Endothelial cell of umbilical vein (primary cell): ENCODE results near the gene LYPD1. TPM values are rescaled to one million over a fixed set of nuclear protein-coding genes. Genes with fewer than 3 reads are reported as not detected.

Experiments
- BruUV-seq: library from RNA; stranded (reverse); fragments of 400-500 nt; replicated peaks from 2 replicates; lab custom pipeline; 2021; lab: Mats Ljungman, UMichigan
- CTCF ChIA-PET: fragments of 300-600, 350-600 bp; sonication (Branson Sonifier 250); formaldehyde crosslinking; loops from one replicate; lab custom pipeline; 2021; ENCODE audit warnings: antibody characterized with exemption, inconsistent platforms; lab: Charles Lee
- POLR2A ChIA-PET: fragments of 300-600, 350-600 bp; sonication (Branson Sonifier 250); formaldehyde crosslinking; loops from one replicate; lab custom pipeline; 2021; ENCODE audit warnings: antibody characterized with exemption, inconsistent platforms; lab: Charles Lee
- DNase-seq: peaks from one replicate; pipeline ENCODE4 v3.0.0-alpha.2; 2011; ENCODE audit warnings: low read depth, low spot score
- FAIRE-seq: peaks from 2 replicates; lab custom pipeline; 2011; peaks lifted over from hg19 to GRCh38; lab: Jason Lieb, UNC
- H2AFZ ChIP-seq: 2 replicates; pipeline ENCODE4 v1.6.0; 2012; ENCODE audit warnings: low read depth, low read length, control low read depth, inconsistent platforms
- H3K27ac ChIP-seq: 2 replicates; pipeline ENCODE4 v1.5.1; 2011; ENCODE audit warnings: low read depth, mild to moderate bottlenecking, control low read depth, low read length, moderate library complexity; ENCODE audit not compliant: insufficient read depth
- H3K27me3 ChIP-seq, 2 experiments: 2 replicates each; pipeline versions ENCODE4 v1.6.0 to v1.6.1; 2011; ENCODE audit warnings: low read length in 2 of 2, mixed read lengths in 1 of 2; ENCODE audit not compliant: control insufficient read depth in 2 of 2, insufficient read depth in 2 of 2
- H3K36me3 ChIP-seq, 2 experiments: 2 replicates in 1 of 2; 3 replicates in 1 of 2; pipeline ENCODE4 v1.5.1; 2011; ENCODE audit warnings: low read length in 2 of 2, mild to moderate bottlenecking in 1 of 2, moderate library complexity in 1 of 2; ENCODE audit not compliant: control insufficient read depth in 2 of 2, insufficient read depth in 2 of 2; ENCODE audit errors: extremely low read depth in 1 of 2
- H3K4me1 ChIP-seq: 3 replicates; pipeline ENCODE4 v1.5.1; 2011; ENCODE audit warnings: mild to moderate bottlenecking, low read length; ENCODE audit not compliant: control insufficient read depth, insufficient read depth; ENCODE audit errors: extremely low read depth
- H3K4me2 ChIP-seq: 2 replicates; pipeline ENCODE4 v1.6.1; 2011; ENCODE audit warnings: low read length, control low read depth, mixed read lengths; ENCODE audit not compliant: insufficient read depth
- H3K4me3 ChIP-seq, 3 experiments: fragments of 200-600 bp in 1 of 3; sonication (generic), shearing (Covaris generic) in 1 of 3; replicated peaks in 1 of 3; 2 replicates each; pipeline ENCODE4 v1.5.1; 2011 to 2016; ENCODE audit warnings: control low read depth in 3 of 3, low read length in 3 of 3, mild to moderate bottlenecking in 2 of 3, inconsistent platforms in 1 of 3, low read depth in 1 of 3, moderate library complexity in 1 of 3; ENCODE audit not compliant: insufficient read depth in 1 of 3
- H3K79me2 ChIP-seq: 2 replicates; pipeline ENCODE4 v1.6.0; 2012; ENCODE audit warnings: low read length, inconsistent platforms; ENCODE audit not compliant: control insufficient read depth, insufficient read depth
- H3K9ac ChIP-seq: replicated peaks from 2 replicates; pipeline ENCODE3; 2011; ENCODE audit warnings: low read length, control low read depth; ENCODE audit not compliant: insufficient read depth; ENCODE audit errors: extremely low read depth
- H3K9me1 ChIP-seq: replicated peaks from 3 replicates; pipeline ENCODE4 v1.6.0; 2011; ENCODE audit warnings: mild to moderate bottlenecking, low read length; ENCODE audit not compliant: control insufficient read depth, insufficient read depth; ENCODE audit errors: extremely low read depth
- H3K9me3 ChIP-seq: replicated peaks from 2 replicates; pipeline ENCODE4 v1.5.1; 2012; ENCODE audit warnings: low read length, inconsistent platforms; ENCODE audit not compliant: control insufficient read depth, insufficient read depth
- H4K20me1 ChIP-seq: replicated peaks from 2 replicates; pipeline ENCODE3; 2011; ENCODE audit warnings: mild to moderate bottlenecking, low read length; ENCODE audit not compliant: control insufficient read depth, insufficient read depth; ENCODE audit errors: extremely low read depth
- CTCF ChIP-seq, 2 donors: IDR thresholded peaks; 1 replicate in 1 of 2; 2 replicates in 1 of 2; pipeline ENCODE4 v1.5.1; 2011; ENCODE audit warnings: low read length in 2 of 2, mild to moderate bottlenecking in 2 of 2, moderate library complexity in 2 of 2, control low read depth in 1 of 2, inconsistent platforms in 1 of 2, low read depth in 1 of 2; ENCODE audit not compliant: insufficient read depth in 1 of 2; ENCODE audit errors: extremely low read depth in 1 of 2
- FOS ChIP-seq: IDR thresholded peaks from 2 replicates; pipeline ENCODE4 v1.6.1; 2011; ENCODE audit warnings: mild to moderate bottlenecking, low read length, moderate library complexity, borderline replicate concordance; ENCODE audit not compliant: insufficient read depth
- GATA2 ChIP-seq: IDR thresholded peaks from 2 replicates; pipeline ENCODE4 v1.7.0; 2011; ENCODE audit warnings: low read depth, mild to moderate bottlenecking, moderate library complexity, mixed read lengths, low read length; ENCODE audit not compliant: insufficient read length, insufficient read depth
- JUN ChIP-seq: IDR thresholded peaks from 2 replicates; pipeline ENCODE4 v1.6.1; 2011; ENCODE audit warnings: borderline replicate concordance, low read depth; ENCODE audit not compliant: insufficient read length, insufficient read depth
- MAX ChIP-seq: IDR thresholded peaks from 2 replicates; pipeline ENCODE4 v1.6.1; 2011; ENCODE audit not compliant: insufficient read depth, insufficient read length
- MYC ChIP-seq: IDR thresholded peaks from one replicate; pipeline ENCODE4 v1.6.1; 2011; ENCODE audit warnings: mild to moderate bottlenecking, low read depth, low read length
- POLR2A ChIP-seq: IDR thresholded peaks from 2 replicates; pipeline ENCODE4 v1.6.1; 2012; ENCODE audit warnings: low read depth, mild to moderate bottlenecking, control low read depth, low read length
- dilution Hi-C: fragments of 300-500 bp; cut with MboI; formaldehyde crosslinking; loops from one replicate; pipeline ENCODE4 v1.15.0; 2019; ENCODE audit warnings: low sequenced_read_pairs; ENCODE audit not compliant: extremely low pct_ligation_motif_present
- intact Hi-C: fragments of 100-400 bp; cut with micrococcal nuclease; formaldehyde crosslinking; loops from one replicate; pipeline ENCODE4 v1.10.0; 2022
- polyA plus RNA-seq, 4 experiments: library from polyadenylated mRNA; depleted of rRNA in 3 of 4; stranded (reverse) in 3 of 4; unstranded in 1 of 4; fragments of >200 nt; gene quantifications; 2 replicates each; pipeline versions ENCODE4 v1.2.1 to v1.2.3, GENCODE V29; 2011 to 2012; ENCODE audit warnings: missing spikeins in 1 of 4
- total RNA-seq: library from RNA; stranded (reverse); gene quantifications from 2 replicates; pipeline ENCODE4 v1.2.3, GENCODE V29; 2021

Gene LYPD1
- total and polyA plus RNA-seq, 2 donors (not counting 3 experiments of a cell fraction or from before 2014, with no cell fraction given): 76.6 to 105 TPM

DNA sequence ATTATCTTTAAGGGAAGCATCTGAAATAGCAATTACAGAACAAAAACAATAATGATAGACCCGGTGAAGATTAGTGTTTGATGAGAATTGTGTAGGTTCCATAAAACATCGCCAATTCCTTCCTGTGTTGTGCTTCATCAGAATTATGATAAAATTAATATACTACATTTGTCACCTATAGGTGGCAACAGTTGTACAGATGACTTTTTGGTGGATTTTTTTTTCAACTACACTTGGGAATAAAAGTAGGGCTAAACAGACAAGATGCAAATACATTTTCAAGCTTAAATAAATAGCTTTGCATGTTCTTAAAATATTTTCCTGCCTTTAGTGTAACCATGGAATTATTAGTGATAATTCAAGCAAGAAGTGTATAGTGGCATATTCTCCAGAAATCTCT is 7.0 kb upstream of the LYPD1 start:
- no peak overlapping the region for H3K9ac ChIP-seq
- H3K79me2 ChIP-seq: no peaks in the 10 kb centered on the region
- H3K4me2 ChIP-seq: no peak overlapping the region
- ChIA-PET POLR2A (no interaction called here), CTCF (interaction anchor here (0.7 to 2.1 kb wide), 10 partner anchors 14 to 1167 kb away, joined by 3 to 13 read pairs (median 4); no protein-coding TSS in a partner anchor)
- H4K20me1 ChIP-seq: no peaks in the 10 kb centered on the region
- dilution Hi-C loops: no loop called here
- intact Hi-C loops: no loop called here
- H3K4me3 ChIP-seq: no peak overlapping the region
- TF ChIP-seq CTCF (IDR thresholded peaks at IDR 0.05; ENCODE audit: extremely low read depth in 1 of 2, insufficient read depth in 1 of 2, low read depth in 1 of 2, low read length in 2 of 2): no peak
- DNase-seq: peak; percentile 22
- H3K27me3 ChIP-seq: no peaks in the 10 kb centered on the region
- peaks cover 10% of the 10 kb centered on the region for H3K4me1 ChIP-seq
- no peak overlapping the region for H3K27ac ChIP-seq
- peak; percentile 8 for FAIRE-seq
- H3K36me3 ChIP-seq: no peaks in the 10 kb centered on the region
- H3K9me3 ChIP-seq: no peaks in the 10 kb centered on the region
- no peak overlapping the region for H2AFZ ChIP-seq
- H3K9me1 ChIP-seq: no peaks in the 10 kb centered on the region
- BruUV-seq: no TSS peak

DNA sequence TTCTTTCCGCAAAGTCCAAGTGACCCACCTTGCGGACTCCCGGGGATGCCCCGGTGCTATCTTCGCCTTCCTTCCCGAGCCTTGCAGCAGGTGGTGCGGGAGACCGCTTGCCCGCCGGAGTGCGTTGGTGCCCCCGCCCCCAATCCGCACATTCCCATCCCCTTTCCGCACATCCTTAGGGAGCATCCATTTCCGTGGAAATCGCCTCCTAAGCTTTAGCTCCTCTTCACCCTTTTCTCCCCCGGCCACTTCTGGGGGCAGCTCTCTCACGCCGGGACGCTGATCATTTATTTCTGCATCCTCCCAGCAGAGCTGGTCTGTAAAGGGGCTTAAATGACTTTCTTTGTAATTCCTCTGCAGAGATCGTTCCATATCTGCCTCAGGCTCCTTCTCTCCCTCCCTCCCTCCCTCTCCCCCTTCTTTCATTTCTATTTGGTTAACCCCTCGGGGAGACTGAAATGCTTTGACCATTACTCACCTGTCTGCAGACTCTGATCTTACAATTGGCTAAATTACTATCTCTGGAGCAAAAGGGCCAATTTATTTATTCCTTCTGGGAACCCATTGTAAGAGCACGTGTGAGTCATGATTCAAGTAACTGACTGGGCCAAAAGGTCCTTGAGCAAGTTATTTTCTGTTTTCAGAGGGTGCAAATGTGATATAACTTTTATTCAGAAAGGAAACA is 1.3 kb upstream of the LYPD1 start:
- POLR2A ChIA-PET: no interaction called here
- H2AFZ ChIP-seq: peak overlapping the region; percentile 73
- peaks cover 10% of the 10 kb centered on the region for H3K79me2 ChIP-seq
- H3K4me1 ChIP-seq: peaks cover 29% of the 10 kb centered on the region
- H3K36me3 ChIP-seq: no peaks in the 10 kb centered on the region
- H3K4me2 ChIP-seq: peak overlapping the region; percentile 76
- H4K20me1 ChIP-seq: no peaks in the 10 kb centered on the region
- CTCF ChIA-PET: no interaction called here
- FAIRE-seq: peak; percentile 93
- intact Hi-C loops: loop anchor here (1.0 to 5.0 kb wide), 7 partner anchors 20 to 1171 kb away; no protein-coding TSS in a partner anchor
- DNase-seq: peak; percentile 86
- H3K9me3 ChIP-seq: no peaks in the 10 kb centered on the region
- no TSS peak for BruUV-seq
- peak overlapping the region; percentile 69 for H3K27ac ChIP-seq
- H3K9ac ChIP-seq: peak overlapping the region; percentile 59
- H3K9me1 ChIP-seq: no peaks in the 10 kb centered on the region
- H3K4me3 ChIP-seq: peak overlapping the region; percentile 55 to 76 (median 75)
- no peaks in the 10 kb centered on the region for H3K27me3 ChIP-seq
- dilution Hi-C loops: no loop called here
- TF ChIP-seq MYC (no peak), POLR2A (peak; percentile 46), FOS (peak; percentile 93), MAX (peak; percentile 29), GATA2 (peak; percentile 59), JUN (peak; percentile 47)
